HG02798 (cell line): Measurements from ENCODE around the gene ERC1.

Experiments used
- ATAC-seq: cut with Tn5 transposase; IDR thresholded peaks from one replicate; pipeline ENCODE4 v1.9.1; 2021; ENCODE audit warnings: mild to moderate bottlenecking; ENCODE audit not compliant: unreplicated experiment, poor library complexity

The ERC1 gene

DNA sequence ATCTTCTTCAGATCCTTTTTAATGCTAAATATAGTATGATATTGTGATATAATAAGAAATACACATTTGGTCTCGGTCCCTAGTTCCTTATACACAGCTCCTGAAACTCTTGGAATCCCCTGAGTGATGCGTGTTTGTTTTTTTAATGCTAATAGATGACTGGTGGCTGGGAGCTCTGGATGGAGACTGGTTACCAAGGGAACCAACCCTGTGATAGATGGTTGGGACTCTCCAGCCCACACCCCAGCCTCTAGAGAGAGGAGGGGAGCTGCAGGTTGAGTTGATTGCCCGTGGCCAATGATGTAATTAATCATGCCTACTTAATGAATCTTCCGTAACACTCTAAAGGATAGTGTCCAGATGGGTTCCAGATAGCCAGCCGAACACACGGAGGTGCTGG lies 462.8 kb downstream of the ERC1 start:
- ATAC-seq = no peak

DNA sequence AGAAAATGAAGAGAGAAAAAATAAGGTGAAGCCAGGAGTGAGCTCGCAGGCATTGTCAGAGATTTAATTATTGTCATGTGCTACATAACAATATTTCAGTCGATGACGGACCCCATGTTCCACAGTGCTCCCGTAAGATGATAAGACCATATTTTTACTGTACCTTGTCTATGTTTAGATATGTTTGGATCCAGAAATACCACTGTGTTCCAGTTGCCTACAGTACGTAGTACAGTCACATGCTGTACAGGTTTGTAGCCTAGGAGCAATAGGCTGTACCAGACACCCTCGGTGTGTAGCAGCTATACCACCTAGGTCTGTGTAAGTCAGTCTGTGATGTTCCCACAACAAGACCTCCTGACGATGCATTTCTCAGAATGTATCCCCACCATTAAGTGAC lies 465.9 kb downstream of the ERC1 start:
- ATAC-seq = no peak

DNA sequence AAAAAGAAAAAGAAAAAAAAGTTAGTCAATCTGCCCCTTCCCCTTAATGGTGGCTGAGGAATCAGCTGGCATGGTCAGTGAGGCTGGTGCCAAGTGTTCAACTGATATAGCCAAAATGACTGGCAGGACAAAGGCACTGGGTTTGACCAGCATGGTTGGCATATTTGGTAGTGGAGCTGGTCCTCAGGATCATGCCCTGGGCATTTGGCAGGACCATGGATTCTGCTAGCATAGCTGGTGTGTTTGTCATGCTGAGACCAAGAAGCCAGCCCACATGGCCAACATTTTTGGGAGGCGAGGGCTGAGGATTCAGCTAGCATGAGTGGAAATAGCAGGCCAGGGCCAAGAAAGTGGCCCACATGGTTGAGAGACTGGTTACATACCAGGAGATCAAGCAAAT lies 466.9 kb downstream of the ERC1 start:
- ATAC-seq = no peak

DNA sequence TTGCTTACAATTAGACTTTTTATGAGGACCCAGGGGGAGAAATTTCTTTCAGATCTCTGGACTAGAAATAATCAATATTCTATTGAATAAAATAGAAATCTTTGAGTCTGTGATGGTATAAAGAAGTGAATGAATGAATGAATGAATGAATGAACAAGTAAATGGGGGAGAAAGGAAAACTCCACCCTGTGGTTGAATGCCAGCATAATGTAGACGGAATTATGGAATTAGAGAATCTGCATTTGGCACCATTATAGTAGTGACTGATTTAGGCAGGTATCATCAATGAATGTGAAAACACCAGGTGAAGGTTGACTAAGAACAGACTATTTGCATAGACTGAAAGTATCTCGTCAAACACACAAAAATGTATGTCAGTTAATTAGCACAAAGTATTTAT lies 468.3 kb downstream of the ERC1 start:
- no peak for ATAC-seq

DNA sequence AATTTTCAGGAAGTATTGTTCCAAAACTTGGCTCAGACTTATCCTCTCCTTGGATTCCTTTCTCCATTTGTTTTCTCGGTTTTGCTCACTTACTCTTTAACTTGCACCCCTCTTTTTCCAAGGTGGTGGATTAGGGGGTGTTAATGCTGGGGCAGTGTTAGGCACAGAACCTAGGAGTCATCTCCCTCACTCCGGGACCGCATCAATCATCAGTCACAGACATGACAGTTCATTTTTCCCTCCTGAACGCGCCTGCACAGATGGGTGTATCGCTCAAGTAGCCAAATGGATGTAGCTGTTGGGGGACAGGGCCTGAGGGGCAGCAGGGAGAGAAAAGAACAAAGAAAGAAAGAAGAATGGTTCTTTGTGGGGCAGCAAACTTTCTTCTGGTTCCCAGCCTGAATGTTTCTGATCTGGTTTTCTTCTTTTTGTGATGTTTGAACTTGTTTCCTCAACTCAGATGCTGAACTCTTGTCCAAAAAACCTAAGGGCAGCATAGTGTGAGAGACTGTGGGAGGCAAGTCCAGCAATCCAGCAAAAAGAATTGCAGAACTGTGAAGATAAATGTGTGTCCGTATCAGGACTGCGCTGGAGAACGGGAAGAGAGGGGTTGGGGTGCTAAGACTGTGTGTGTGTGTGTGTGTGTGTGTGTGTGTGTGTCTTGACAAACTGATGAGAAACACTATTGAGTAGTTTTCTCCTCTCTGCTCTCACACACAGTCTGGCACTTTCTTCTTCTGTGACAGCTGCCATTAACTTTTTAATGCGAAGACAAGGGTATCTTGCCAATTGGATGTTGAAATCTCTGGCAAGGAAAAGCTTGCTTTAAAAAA lies 472.3 kb downstream of the ERC1 start:
- ATAC-seq = no peak

DNA sequence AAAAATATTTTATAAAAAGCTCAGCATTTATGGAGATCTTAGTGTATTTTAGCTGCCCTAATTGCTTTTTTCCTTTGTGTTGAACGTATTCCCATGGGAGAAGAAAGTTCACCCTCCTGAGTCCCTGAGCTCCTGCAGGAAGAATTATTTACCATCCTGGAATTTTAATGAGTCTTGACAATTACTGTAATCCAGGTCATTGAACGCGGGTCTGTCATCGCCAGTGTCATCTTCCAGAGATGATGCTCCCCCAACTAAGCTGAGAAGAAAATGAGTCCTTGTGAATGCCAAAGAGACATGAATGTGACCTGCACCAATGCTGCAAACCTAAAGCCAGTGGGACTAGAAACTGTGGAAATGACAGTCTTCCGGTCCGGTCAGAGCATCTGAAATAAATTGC lies 473.9 kb downstream of the ERC1 start:
- ATAC-seq = no peak

DNA sequence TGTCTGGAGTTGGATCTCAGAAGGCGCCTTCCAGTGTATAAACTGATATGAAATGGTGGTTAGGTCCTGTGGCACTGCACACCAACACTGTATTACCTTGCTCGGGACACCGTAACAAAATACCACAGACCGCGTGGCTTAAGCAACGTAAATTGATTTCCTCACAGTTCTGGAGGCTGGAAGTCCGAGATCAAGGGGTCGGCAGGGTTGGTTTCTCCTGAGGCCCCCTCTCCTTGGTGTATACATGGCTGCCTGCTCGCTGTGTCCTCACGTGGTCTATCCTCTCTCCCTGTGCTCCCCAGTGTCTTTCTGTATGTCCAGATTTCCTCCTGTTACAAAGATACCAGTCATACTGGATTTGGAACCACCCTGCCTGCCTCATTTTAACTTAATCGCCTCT lies 475.0 kb downstream of the ERC1 start:
- ATAC-seq = no peak

DNA sequence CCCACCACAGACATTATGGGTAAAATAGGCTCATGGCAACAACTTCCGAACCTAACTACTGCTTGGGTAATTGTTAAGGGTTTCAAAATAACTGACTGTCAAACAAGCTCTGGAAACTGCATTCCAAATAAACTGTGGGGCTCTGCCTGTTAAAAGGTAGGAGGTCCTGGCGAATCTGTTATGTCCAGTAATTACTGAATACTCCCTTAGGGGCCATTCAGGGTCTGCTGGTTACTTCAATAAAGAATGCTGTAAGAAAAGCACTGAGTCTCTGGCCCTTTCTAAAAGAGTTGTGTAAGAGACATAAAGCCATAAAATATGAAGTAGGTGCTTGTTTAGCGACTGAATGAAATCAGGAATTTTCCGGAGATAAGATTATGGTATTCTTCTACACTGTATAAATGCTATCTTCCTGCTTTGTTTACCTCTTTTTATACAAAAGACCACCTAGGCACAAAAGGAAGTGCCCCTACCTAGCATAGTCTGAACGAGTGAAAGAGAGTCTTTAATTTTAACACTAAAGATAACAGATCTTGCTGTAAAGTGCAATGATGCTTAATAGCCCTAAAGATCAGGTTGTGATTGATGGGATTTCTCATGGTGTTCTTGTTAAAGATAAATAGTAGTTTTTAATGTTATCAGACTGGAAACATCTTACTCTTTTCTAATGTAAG lies 475.6 kb downstream of the ERC1 start:
- ATAC-seq = no peak

DNA sequence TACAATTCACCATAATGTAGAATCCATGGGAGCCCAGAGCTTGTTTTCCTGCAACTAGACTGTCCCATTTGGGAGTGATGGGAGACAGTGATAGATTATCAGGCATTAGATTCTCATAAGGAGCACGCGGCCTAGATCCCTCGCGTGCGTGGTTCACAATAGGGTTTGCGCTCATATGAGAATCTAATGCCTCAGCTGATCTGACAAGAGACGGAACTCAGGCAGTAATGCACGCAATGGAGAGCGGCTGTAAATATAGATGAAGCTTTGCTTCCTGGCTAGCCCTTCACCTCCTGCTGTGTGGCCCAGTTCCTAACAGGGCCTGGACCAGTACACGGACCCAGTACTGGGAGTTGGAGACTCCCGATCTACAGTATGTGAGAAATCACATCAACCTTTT lies 476.7 kb downstream of the ERC1 start:
- no peak for ATAC-seq

DNA sequence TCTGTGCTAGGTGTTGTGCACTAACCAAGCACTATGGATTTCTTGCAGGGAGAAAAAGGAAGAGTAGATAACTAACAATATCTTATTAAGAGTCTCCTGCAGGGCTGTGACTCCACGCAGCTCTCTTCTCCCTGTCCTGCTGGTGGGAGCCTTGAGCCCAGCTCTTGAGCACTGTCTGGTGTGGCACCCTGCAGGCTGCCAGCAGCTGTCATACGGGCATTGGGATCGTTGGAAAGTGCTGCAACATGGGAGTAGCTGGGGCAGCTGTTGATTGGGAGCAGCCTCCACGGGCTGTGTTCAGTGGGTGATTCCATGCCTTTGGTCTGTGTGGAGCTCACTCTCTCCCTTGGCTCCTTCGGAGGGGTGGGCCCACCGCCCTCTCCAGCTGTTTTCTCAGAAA lies 478.0 kb downstream of the ERC1 start:
- ATAC-seq = no peak

DNA sequence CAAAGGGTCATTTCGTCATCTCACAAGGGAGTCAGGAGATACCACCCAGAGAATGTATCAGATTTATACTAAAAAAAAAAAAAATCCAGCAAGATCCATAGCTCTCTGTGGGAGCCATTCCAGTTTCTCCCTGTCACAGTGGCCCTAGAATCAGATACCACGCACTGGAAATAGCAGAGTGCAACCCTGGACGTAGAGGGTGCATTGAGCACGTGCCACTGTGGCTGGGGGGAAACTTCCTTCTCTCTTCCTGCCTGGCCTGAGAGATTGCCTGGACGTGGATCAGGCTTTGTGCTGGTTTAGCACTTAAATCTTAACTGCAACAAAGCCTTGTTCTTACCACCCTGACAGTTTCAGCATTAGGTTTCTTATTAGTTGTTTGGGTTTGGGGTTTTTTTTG lies 479.0 kb downstream of the ERC1 start:
- no peak for ATAC-seq

DNA sequence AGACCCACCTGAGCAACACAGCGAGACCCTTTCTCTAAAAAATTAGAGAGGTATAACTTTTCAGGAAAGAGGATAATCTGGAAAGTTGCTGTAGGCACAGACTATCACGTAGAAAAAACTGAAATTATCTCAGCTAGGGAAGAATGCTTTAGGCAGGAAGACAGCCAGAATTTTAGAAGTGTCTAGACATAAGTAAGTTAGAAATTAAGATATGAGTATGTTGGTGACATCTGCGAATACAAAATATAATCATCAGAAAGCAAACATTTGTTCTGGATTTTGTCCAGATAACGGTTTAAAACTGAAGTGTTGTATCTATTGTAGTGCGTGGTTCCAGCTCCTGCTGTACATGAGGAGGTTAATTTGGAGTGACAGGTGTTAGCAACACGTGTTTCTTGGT lies 480.2 kb downstream of the ERC1 start:
- no peak for ATAC-seq

DNA sequence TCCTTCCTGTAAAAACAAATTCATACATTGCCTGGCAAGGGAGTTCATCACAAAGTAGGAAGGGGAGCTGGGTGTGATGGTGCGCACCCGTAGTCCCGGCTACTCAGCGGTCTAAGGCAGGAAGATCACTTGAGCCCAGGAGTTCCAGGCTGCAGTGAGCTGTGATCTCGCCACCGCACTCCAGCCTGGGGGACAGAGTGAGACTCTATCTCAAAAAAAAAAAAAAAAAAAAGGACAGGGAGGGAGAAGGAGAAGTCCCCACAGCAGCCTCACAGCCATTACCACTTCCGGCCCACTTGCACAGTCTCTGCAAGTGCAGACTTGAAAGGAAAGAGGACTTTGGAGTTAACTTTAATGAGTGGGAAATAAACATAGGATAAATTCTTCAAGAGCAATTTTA lies 482.4 kb downstream of the ERC1 start:
- ATAC-seq = no peak

DNA sequence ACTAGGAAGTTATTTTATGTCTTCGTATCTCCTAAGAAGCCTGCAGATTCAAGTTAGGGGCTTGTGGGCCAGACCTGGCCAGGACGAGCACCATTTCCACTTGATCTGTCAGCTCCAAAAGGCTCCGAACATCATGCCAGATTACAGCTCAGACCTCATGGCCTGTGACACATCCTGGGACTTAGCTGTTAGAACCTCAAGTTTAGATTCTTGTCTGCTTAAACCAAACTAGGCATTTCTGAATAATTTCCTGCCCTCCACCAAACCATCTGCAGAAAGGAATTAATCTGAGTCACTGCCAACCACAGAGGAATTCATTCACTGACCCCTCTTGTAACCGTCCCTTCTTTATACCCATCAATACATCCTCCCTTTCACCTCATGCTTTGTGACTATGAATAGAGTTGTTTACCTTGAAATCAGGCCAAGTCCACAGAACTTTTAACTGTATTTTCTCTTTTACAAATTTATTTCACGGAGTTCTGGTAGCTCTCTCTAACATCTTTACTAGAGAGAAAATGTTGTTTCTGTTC lies 483.1 kb downstream of the ERC1 start:
- no peak for ATAC-seq

DNA sequence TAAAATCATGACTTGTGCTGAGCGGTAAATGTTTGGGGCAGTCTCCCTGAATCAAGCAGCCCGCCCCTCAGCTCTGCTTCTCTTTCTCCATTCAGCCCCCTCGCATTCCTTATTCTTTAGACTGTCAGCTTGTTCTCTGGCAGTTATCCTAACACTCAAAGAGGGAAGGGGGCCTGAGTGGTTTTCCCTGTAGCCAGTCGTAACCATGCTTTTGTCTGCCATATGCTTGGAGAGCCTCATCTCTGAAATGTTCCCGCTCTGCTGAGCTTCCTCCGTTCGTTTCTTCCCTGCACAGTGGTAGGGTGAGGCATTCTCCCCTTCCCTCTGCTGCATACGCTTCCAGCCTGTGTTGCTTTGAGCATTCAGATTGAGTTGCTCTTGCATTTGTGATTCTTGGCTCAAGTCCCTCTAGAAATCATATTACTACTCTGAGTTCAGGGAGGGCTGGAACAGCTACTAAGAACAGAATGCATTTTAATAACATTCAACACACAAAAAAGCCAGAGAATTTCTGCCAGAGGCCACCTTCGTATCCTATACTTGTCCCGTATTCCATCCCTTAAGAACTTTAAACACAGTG lies 483.6 kb downstream of the ERC1 start:
- ATAC-seq = no peak

DNA sequence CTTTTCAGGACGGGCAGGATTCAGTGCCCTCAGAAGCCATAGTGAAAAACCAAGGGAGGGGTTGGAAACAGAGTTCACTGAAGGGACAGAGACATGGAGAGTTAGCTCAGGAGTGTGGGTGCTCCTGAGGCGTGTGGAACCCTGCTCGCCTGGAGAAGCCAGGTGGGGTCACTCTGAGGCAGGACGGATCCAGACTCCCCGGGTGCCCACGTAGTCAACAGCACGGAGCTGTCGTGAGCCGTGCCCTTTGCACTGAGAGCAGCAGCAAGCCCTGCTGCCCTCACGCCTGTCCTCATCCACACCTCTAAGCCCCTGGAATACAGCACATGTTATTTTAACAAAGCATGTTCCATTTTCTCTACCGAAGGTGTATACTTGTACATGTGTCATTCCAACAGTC lies 488.6 kb downstream of the ERC1 start:
- no peak for ATAC-seq

DNA sequence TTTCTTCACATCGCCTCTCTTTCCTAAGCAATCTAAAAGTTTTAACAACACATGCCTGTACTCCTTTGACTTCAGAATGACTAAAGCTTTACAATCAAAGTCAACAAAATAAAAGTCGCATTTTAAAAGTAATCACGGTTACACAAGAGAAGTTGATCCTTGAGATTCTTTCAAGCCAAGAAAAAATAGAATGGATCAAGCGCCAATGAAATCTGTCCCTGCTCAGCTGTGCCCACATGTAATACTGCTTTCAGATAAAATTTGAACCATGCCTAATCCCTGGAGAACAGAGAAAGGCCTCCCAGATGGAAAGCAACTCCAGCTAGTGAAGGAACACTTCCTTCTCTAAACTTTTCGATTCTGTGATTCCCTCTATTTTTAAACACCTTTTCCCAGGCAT lies 490.3 kb downstream of the ERC1 start:
- ATAC-seq = no peak

DNA sequence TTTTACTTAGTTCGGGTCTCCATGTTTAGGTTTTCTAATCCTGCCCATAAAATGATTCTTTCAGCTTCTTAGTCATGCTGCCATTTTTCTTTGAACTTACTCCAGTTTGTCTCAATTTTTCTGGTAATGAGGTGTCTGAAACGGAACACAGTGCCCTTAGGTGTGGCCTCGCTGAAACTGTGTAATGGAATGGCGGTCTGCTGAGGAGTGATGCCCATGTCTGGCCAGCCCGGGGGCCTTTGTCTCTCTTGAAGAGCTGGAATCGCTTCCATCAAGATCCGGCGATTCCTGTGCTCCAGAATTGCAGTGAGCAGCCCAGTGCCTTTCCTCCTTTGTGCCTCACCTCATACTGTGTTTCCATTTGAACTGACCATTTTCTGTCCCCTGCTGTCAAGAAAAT lies 490.9 kb downstream of the ERC1 start:
- no peak for ATAC-seq

DNA sequence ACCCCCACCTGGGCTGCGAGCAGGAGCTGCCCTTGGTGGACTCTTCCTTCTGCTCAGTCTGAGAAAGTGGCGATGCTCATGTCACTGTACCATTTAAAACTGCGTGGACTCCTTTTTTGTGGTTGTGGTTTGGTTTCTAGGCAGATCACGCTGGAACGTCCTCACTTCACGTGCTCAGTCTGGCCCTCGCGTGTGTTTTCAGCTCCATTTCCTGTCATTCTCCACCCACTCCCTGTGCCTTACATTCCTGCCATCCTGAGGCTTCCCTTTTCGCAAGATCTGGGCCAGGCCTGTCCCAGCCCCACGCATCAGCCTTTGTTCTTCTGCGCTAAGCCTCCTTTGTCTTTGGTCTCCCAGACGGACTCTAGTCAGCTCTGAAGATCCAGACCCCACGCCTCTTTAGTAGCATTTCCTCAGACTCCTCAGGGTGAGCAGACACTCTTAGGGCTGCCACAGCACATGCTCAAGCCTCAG lies 497.9 kb downstream of the ERC1 start:
- ATAC-seq = no peak

DNA sequence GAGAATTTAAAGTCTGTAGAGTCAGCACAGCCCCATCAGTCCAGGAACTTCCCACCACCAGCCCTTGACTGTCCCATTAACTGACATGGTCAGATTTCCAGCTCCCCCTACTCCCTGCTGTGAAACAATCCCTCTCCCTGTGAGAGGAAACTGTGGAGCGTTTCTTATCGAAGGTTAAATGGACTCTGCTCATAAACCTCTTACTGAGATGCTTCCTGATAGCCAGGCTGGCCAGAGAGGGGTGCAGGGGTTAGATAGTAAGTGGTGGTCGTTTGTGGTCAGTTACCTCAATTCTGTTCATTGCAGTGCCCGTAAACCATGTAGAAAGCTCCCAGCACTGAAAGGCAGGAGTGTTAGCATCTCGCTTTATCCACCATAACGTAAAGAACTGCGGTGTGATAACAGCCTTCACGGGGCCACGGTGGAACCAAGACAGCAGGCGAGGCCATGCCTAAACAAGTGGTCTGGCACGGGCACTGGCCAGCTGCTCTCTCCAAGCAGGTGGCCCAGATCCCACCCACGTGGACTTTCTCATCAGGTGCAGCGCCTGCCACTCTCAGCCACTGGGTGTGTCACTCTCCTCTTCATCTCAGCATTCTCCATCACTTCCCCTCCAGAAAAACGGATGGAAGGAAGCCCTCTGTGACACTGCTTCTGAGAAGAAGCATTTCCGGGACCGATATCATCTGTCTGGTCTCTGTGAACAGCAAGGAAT lies 501.1 kb downstream of the ERC1 start:
- ATAC-seq = no peak
